C4-2B (cell line): ENCODE measurements around the gene HOXA6.

Source experiments
- H3K27ac ChIP-seq: fragments of 450-650 bp; 2 replicates; pipeline ENCODE4 v1.5.1; 2017
- CTCF ChIP-seq: fragments of 450-650 bp; conservative IDR thresholded peaks from 2 replicates; pipeline ENCODE4 v1.5.1; 2017; ENCODE audit warnings: mild to moderate bottlenecking
- ZFX ChIP-seq: fragments of 450-650 bp; IDR thresholded peaks from 2 replicates; pipeline ENCODE4 v1.6.1; 2017

Gene HOXA6

GRCh38 chr7:27141923-27142579, 5.5 kb downstream of the HOXA6 start:
- no peak for TF ChIP-seq CTCF
- no peak for TF ChIP-seq ZFX
- no peak overlapping the region for H3K27ac ChIP-seq

GRCh38 chr7:27141137-27141922, 6.2 kb downstream of the HOXA6 start:
- no peak overlapping the region for H3K27ac ChIP-seq
- TF ChIP-seq CTCF = no peak
- no peak for TF ChIP-seq ZFX

- no peak for TF ChIP-seq ZFX
- TF ChIP-seq CTCF = no peak
- no peak overlapping the region for H3K27ac ChIP-seq
Observed at GRCh38 chr7:27140126-27140857, 7.3 kb downstream of the HOXA6 start.

- TF ChIP-seq CTCF = no peak
- no peak for TF ChIP-seq ZFX
- no peak overlapping the region for H3K27ac ChIP-seq
Observed at GRCh38 chr7:27139334-27140125, 8.0 kb downstream of the HOXA6 start.

GRCh38 chr7:27138985-27139333, 8.6 kb downstream of the HOXA6 start:
- no peak for TF ChIP-seq ZFX
- TF ChIP-seq CTCF = no peak
- H3K27ac ChIP-seq = no peak overlapping the region

GRCh38 chr7:27138472-27138871, 9.1 kb downstream of the HOXA6 start:
- no peak for TF ChIP-seq ZFX
- TF ChIP-seq CTCF = no peak
- no peak overlapping the region for H3K27ac ChIP-seq
